ENCODE data around the gene ERN1.

GRCh38 chr17:64149196-64149595, 19.3 kb upstream of the ERN1 start:
- TF ChIP-seq POLR2A (IDR thresholded peaks at IDR 0.05; ENCODE audit: low read depth, low read length), result no peak
- TF ChIP-seq TAF1 (IDR thresholded peaks at IDR 0.05; ENCODE audit: borderline replicate concordance, low read depth, low read length), result no peak

Measured in GM12892 (cell line).